Measurements from ENCODE around the gene SRRM3.
A peak's percentile ranks its signal among the peaks of the same experiment; 100 is the strongest.
"Not testable (repeated sequence)": the region's sequence is repeated elsewhere in the genome, so short reads cannot be mapped to it uniquely, and the experiment has no call there.

SRRM3 gene

GRCh38 chr7:76230214-76230613 is 28.5 kb downstream of the SRRM3 start:
- no peak for DNase-seq (ENCODE audit: low read depth)

GRCh38 chr7:76231071-76231470 is 29.4 kb downstream of the SRRM3 start:
- no peak for DNase-seq (ENCODE audit: low read depth)

DNA sequence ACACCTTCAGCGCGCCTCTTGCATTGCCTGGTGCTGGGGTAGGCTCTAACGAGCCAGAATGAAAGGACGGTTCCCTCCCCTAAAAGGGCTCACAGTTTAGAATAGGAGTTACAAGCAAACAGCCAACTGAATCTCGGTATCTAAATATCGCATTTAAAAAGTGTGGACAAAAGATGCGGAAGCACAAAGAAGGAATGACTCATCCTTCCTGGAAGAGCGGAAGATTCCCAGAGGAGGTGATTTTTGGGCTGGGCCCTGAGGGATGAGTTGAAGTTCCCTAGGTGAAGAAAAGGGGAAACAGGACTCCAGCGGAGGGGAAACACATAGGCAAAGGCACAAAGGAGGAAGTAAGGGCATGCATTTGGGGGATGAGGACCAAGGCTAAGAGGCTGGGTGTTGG is 29.9 kb downstream of the SRRM3 start:
- DNase-seq (ENCODE audit: low read depth), result no peak

GRCh38 chr7:76232698-76233097 is 31.0 kb downstream of the SRRM3 start:
- DNase-seq (ENCODE audit: low read depth), result no peak

DNA sequence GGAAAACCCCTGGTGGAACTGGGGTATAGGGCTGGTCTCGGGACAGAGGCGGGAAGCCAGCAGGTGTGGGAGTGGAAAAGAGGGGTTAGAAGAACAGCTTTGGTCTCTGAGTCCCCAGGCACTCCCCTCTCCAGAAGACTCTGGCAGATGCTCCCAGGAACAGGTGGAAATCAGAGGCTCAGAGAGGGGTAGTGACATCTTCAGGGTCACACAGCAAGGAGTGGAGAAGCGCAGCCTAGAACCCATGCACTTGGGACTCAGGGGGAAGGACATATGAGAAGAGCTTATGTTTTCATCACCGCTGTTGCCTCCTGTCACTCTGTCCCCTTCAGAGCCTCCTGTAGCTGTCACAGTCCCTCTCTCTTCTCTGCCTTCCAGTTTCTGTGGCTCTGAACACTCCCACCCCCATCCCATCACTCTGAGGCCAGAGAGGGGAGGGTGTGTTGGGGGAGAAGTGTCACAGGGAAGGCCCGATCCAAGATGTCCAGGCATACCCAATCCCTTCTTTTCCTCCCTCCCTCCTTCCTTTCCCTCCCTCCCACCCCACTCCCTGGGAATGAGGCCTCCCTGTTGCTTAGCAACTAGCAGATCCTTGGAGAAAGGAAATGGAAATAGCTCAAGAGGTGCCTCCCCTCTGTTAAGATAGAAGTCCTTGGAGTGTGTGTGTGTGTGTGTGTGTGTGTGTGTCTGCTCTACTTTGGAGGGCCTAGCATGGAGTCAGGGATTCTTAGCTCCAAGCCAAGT is 32.0 kb downstream of the SRRM3 start:
- no peak for DNase-seq (ENCODE audit: low read depth)

GRCh38 chr7:76234282-76234584 is 32.5 kb downstream of the SRRM3 start:
- DNase-seq (ENCODE audit: low read depth), result no peak

DNA sequence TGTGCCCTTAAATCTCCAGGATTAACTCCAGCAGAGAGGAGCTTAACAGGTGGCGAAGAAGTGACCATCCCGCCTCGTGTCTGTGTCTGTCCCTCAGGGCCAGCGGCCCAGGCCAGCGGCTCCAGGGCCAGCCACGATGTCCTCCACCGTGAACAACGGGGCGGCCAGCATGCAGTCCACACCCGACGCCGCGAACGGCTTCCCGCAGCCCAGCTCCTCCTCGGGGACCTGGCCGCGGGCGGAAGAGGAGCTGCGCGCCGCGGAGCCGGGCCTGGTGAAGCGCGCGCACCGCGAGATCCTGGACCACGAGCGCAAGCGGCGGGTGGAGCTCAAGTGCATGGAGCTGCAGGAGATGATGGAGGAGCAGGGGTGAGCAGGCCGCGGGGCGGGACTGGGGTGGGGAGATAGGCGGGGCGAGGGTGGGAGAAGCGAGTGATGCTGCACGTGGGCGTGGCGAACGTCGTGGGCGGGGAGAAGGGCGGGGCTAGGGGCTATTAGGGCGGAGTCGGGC is 33.3 kb downstream of the SRRM3 start:
- peak; percentile 76 for DNase-seq (ENCODE audit: low read depth)

- no peak for DNase-seq (ENCODE audit: low read depth)
These were observed 34.5 kb downstream of the SRRM3 start for GRCh38 chr7:76236224-76236623.

GRCh38 chr7:76238326-76238725 is 36.6 kb downstream of the SRRM3 start:
- no peak for DNase-seq (ENCODE audit: low read depth)

DNA sequence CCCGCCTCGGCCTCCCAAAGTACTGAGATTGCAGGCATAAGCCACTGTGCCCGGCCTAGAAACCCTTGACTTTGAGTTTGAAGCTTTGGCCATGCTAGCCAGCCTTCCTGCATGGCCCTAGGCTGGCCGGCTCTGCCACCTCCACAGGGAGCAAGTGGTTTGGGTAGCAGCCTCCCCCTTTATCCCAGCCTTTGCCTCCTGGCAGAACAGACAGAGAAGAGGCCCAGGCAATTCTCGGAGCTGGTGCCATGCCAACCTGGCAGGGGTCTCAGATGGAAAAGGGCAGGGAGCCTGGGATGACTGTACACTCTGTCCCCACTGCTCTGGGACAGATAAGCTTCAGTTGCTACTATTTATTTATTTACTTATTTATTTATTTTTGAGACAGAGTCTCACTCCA is 39.4 kb downstream of the SRRM3 start:
- DNase-seq (ENCODE audit: low read depth), result no peak

DNA sequence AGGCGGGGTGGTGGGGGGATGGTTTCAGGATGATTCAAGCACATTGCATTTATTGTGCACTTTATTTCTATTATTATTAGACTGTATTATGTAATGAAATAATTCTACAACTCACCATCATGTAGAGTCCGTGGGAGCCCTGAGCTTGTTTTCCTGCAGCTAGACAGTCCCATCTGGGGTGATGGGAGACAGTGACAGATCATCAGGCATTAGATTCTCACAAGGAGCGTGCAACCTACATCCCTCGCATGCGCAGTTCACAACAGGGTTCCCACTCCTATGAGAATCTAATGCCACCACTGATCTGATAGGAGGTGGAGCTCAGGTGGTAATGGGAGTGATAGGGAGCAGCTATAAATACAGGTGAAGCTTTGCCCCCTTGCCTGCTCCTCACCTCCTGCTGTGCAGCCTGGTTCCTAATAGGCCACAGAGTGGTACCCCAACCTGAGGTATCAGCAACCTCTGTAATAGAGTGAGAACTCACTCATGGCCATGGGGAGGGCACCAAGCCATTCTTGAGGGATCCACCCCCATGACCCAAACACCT is 40.9 kb downstream of the SRRM3 start:
- DNase-seq (ENCODE audit: low read depth), result not testable (repeated sequence)

- no peak for DNase-seq (ENCODE audit: low read depth)
These were observed 43.2 kb downstream of the SRRM3 start for GRCh38 chr7:76244781-76245391.

- DNase-seq (ENCODE audit: low read depth), result no peak
These were observed 45.2 kb downstream of the SRRM3 start for GRCh38 chr7:76246804-76247389.

GRCh38 chr7:76247938-76248337 is 46.2 kb downstream of the SRRM3 start:
- no peak for DNase-seq (ENCODE audit: low read depth)

- no peak for DNase-seq (ENCODE audit: low read depth)
These were observed 50.3 kb downstream of the SRRM3 start for GRCh38 chr7:76252021-76252420.

- DNase-seq (ENCODE audit: low read depth), result no peak
These were observed 53.1 kb downstream of the SRRM3 start for GRCh38 chr7:76254781-76255180.

DNA sequence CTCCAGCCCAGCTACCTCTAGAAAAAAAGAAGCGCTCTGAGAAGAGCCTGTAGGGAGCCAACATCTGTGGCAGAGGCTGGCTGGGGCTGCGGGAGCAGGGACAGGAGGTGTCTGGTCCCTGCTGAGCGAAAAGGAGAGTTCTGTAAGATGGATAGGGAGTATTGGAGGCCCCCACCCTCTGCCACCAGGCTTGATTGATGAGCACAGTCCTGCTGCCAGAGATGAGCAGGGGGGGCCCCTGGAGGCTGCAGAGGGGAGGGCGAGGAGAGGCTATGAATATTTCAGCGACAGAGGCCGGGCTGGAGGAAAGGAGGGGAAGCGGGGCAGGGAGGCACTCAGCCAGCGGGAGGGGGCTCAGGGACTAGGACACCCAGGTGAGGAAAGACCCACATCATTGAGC is 56.3 kb downstream of the SRRM3 start:
- no peak for DNase-seq (ENCODE audit: low read depth)

DNA sequence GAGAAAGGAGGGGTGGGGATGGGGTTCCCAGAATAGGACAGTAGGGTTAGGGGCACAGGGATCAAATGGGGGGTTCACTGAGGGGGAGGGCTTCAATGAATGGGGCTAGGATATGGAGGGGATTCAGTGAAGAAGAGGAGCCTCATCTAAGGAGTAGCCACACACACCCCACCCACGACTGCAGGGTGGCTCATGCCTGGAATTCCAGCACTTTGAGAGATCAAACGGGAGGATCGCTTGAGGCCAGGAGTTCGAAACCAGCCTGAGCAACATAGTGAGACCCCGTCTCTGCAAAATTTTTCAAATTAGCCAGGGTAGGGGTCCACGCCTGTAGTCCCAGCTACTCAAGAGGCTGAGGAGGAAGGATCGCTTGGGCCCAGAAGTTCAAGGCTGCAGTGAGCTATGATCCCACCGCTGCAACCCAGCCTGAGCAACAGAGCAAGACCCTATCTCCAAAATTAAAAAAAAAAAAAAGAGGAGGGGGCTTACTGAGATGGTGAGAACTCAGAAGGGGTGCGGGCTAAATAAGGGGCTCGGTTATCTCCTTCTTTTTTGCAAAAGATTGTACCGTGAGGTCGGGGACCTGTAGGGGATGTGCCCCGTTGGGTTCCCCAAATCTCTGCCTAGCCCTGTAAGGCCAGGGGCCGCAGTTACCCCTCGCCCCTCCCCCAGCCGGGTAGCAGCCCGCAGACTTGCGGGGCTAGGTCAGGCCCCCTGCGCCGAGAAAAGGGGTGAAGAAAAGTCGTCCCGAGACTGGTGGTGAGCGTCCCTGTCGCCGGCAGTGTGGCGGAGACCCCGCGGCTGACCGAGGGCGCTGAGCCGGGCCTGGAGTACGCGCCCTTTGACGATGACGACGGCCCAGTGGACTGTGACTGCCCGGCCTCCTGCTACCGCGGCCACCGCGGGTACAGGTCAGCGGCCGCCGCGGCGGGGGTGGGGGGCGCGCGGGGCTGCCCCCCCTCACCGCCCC is 57.7 kb downstream of the SRRM3 start:
- DNase-seq (ENCODE audit: low read depth), result no peak

- peak; percentile 5 for DNase-seq (ENCODE audit: low read depth)
These were observed 58.5 kb downstream of the SRRM3 start for GRCh38 chr7:76260171-76260703.

GRCh38 chr7:76261329-76261728 is 59.6 kb downstream of the SRRM3 start:
- DNase-seq (ENCODE audit: low read depth), result no peak

GRCh38 chr7:76261931-76262330 is 60.2 kb downstream of the SRRM3 start:
- no peak for DNase-seq (ENCODE audit: low read depth)

Measured in stimulated activated CD8-positive, alpha-beta memory T cell treated with anti-CD3 and anti-CD28 coated beads, Interleukin-7, amount 100 ng/mL, for 24 hours (primary cell).